GM19395 (cell line): Measurements from ENCODE around the gene ITGB6.
"Not testable (repeated sequence)": the region's sequence is repeated elsewhere in the genome, so short reads cannot be mapped to it uniquely, and the experiment has no call there.

Experiments
- ATAC-seq: cut with Tn5 transposase; IDR thresholded peaks from one replicate; pipeline ENCODE4 v1.9.1; 2021; ENCODE audit warnings: mild to moderate bottlenecking, moderate library complexity; ENCODE audit not compliant: unreplicated experiment

The ITGB6 gene

DNA sequence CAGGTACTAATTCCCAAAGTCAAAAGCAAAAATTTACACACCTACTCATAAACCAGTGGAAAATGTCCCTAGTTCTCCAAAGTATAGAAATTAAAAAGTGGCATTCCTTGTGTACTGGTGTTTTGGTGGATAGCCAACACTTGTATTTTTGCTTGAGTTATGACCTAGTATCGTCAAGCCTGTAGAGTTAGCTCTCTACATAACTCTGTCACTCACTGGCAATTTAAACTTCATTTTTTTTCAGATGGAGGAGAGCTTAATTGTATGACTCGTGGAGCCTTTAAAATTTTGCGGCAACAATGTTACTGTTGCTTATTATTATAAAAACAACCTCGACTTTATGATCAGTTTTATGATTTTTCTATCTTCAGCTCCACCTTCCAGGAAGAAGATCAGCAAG, 58.7 kb downstream of the ITGB6 start:
- no peak for ATAC-seq

DNA sequence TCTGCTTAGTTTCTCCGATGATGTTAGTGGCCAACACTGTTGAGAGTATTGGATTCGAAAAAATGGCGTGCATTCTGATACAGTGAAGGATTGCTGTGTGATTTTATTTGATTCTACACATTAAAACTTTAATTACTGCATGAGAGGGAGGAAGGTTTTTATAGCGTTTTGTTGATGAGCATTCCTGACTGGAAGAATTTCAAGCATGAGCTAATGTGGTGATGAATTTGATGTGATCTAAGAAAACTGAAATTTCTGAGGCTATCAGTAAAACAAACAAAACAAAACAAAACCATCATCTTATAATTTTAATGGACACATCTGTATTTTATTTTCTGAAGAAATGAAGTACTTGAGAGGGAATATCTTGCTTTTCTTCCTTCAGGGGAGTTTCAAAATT, 59.6 kb downstream of the ITGB6 start:
- no peak for ATAC-seq

DNA sequence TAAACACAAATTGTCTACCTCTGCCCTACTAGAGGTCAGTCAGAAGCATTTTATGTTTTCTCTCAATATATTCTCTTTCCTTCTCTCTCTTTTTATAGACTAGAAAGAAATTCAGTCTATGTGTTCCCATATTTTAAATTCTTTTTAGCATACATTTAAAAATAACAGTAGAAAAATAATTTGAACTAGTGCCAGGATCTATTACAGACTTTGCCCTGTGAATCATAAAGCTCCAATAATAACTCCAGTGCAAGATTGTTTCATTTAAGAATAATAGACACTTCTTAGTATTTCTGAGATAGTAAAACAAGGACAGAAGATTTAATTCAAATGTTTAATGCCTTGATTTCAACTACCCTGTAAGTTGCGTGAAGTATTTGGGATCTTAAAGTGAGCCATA, 60.1 kb downstream of the ITGB6 start:
- ATAC-seq: no peak

DNA sequence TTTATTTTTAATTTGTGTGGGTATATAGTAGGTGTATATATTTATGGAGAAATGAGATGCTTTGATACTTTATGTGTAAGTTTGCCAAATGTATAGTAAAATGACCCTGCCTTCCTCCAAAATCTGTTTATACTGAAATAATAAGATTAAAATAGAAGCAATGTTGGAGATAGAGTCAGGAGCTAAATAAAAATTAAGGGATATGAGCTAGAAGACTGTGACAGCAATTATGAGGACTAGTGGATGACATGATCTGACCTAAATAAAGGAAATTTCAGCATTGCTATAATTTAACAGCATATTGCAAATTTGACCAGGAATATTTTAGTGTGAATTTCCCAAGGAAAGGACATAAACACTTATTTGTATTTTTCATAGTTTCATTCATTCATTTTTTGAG, 60.7 kb downstream of the ITGB6 start:
- ATAC-seq: no peak

DNA sequence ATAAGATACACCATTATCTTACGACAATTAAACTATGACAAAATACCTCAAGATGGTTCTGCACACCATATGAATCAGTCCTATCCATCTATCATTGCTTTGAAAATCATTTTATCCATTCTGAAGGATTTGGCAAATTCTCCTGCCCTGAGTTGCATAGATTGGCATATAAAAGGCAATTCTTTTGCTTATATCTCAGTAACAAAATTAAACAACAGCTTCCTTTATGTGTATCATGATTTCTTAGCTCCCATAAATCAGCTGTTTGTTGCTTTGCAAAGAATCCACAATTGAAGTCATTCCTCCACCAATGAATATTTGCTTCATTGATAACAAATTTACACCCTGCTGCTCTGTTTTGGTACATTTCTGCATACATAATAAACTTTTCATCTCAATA, 61.7 kb downstream of the ITGB6 start:
- ATAC-seq: no peak

DNA sequence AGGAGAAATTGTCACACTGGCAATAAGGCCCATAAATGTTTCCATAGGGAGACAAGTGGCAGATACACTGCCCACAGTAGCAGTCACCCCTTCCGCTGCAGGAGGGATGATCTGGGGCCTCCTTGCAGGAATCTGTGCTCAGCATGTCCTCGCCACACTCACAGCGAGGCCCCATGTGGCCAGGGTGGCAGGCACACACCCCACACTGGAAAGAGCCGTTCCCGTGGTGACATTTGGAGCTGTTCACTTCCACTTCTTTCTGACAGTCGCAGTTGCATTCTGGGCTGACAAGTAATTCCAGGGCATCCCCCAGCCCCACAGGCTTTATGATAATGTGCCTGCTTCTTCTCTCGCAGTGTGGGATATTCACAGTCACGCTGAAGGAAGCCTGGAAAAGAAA, 62.6 kb downstream of the ITGB6 start:
- no peak for ATAC-seq

DNA sequence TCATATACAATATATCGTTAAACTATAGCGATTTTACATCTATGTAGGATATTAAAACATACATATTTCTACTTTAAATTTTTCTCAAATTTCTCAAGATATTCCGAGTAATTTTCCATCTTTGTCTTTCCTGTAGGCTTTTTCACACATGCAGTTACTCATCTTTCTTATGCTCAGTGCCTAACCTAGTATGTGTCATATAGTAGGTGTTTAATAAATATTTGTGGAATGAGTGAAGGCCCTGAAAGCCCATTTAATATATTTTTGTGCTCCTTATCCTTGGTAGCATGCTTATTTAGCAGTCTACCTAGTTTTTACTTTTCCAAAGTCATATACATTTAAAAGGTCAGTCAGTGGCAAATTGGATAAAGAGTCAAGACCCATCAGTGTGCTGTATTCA, 67.3 kb downstream of the ITGB6 start:
- ATAC-seq: no peak

DNA sequence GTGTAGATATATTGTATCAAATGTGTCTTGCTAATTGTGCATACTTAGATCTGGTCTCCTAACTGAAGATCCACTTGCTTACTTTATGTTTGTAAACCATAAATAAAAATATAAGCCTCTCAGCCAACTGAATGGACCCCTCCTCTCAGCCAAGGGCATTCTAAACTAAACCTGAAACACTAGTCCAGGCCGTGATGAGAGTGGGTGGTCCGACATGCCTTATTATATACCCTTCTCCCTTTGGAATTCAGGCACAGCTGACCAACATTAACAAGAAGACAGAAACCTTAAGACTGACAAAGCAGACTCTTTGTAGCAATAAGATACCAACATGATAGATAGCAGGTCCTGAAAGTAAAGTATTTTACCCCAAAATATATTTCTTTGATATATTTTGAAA, 73.3 kb downstream of the ITGB6 start:
- no peak for ATAC-seq

DNA sequence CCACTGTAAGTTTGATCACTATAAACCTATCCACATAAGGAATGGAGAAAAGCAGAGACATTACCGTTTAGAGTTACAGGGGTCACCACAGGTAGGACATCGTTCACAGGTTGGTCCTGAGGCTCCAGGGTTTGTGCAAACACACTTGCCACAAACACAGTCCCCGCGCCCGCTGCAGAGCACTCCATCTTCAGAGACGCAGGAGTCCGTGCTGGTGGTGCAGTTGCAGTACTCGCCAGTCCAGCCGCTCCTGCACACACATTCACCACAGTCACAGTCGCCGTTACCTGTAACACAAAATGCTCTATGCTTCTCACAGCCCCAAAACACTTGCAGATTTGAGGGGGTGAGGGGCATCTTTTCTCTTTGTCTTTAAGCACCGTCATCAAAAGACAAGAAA, 73.8 kb downstream of the ITGB6 start:
- ATAC-seq: no peak

DNA sequence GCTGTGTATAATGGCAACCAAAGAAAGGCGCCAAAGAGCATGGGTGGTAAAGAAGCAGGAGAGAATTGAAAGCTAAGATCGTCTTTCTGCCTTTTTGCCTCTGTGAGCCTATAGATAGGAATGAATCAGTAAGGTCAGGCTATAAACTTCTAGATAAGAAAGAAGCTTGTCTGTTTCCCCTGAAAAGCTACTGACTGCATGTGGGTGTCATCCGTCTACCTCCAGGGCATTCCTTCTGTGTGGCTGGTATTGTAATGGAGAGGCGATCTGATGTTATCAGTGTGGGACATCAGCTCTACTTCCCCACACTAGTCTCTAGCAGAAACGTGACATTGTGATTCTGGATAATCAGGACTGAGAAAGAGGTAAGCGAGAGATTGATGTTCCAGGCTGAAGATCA, 74.2 kb downstream of the ITGB6 start:
- no peak for ATAC-seq

DNA sequence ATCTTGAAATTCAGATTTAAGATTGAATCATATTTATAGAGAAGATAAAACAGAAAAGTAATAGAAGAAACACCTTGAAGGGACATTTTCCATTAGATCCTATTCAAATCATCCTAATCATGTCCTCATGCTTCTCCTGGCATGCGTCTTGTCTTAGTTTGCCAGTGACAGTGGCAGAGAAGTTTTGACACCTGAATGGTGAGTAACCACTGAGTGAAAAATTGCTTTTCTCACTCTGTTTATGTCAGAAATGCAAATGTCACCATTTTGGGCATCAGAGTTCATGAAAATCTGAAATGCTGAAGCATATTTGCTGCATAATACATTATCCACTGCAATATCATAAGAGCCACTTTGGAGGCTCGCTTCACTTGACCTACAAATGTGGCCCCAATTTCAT, 74.7 kb downstream of the ITGB6 start:
- ATAC-seq: no peak

DNA sequence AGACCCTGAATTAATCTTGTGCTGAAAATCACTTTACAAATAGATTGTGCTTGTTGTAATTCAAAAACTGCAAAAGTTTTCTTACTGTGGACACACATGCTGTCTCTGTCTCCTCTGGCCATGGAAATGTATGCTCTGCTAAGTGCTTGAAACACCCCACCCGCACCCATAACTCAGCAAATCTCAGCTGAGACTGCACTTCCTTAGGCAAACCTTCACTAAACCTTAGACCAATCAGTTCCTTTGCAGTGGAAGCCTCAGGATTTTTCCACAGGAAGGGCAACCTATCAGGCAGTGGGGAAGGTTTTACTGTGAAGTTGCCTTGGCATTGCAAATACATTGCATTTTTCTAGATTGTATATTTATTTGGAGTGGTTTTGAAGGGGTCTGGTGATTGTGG, 75.5 kb downstream of the ITGB6 start:
- ATAC-seq: no peak

DNA sequence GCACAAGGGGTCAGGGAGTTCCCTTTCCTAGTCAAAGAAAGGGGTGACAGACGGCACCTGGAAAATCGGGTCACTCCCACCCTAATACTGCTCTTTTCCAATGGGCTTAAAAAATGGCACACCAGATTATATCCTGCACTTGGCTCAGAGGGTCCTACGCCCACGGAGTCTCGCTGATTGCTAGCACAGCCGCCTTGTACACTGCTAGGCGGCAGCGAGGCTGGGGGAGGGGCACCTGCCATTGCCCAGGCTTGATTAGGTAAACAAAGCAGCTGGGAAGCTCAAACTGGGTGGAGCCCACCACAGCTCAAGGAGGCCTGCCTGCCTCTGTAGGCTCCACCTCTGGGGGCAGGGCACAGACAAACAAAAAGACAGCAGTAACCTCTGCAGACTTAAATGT, 85.4 kb downstream of the ITGB6 start:
- ATAC-seq: not testable (repeated sequence)

DNA sequence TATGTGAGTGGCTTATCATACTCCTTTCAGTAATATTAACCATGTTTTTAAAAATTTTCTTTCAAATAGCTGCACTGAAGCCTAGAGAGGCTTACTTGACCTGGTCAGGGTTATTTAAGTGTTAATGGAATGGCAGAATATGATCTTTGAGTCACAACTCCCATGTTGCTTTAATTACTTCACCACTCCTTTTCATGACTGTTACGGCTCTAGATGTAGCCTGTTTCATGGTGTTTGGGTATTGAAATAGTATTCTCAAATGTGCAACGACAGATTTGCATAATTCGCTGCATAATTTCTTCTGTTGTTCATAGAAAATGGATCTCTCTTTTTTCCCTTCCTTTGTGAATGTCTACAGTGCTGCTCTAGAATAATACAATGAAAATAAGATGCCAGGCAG, 86.1 kb downstream of the ITGB6 start:
- ATAC-seq: no peak

DNA sequence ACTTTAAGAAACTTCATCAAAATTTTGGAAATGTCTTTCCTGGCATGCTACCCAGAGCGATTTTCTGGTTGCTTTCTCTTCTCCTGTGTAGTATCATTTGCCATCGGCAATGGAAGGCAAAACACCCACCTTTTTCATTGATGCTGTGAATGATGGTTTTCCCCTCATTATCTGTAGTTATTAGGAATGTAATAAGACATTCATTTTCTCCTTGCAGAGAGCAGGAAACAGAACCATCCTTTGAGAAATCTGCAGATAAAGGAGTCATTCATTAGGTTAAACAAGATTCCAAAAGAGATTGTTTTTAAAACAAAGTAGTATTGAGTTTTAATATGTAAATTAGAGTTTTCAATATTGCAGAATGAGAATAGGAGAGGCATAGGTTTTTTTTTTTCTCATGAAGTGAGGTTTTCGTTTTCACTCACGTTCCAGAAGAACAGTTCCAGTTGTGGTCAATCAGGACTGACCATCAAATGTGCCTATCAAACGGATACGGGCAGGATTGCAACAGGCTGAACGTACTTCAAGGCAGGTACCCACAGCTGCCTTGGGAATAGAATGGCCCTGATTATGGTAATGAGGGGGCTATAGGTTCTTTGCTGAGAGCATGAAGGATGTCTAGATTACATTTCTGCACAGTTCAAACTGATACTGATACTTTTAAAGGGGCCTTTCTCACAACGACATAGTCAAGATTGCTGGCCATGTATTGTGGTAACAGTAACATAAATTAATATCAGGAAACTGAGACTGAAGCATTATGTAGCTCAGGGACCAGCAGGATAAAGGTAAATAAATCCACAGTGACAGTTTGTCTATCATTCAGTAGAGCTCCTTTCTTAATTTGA, 87.9 kb downstream of the ITGB6 start:
- peak; percentile 66 for ATAC-seq

DNA sequence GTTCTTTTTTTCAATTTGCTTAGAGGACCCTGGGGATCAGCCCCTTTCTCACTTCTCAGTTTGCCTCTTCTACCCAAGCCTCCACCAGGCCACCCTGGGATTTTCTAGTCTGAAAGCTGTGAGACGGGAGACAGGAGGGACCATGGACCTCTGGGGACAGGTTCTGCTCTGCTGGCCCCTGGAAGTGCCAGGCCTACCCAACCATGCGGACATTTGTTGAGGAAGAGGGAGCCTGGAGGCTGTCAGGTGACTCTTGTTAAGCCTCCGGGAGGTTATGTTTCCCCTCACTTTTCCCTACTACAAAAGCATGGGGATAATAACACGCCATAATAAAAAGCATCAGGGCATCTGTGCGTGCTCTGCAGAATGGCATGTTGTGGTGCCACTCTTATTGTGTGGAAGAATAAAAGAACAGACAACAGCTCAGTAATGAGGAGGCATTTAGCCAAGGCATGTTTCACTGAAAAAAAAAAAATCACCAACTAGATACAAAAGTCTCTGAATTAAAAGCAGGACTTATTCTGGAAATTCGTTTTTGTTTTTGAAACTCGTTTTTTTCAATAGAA, 89.3 kb downstream of the ITGB6 start:
- ATAC-seq: peak; percentile 6

DNA sequence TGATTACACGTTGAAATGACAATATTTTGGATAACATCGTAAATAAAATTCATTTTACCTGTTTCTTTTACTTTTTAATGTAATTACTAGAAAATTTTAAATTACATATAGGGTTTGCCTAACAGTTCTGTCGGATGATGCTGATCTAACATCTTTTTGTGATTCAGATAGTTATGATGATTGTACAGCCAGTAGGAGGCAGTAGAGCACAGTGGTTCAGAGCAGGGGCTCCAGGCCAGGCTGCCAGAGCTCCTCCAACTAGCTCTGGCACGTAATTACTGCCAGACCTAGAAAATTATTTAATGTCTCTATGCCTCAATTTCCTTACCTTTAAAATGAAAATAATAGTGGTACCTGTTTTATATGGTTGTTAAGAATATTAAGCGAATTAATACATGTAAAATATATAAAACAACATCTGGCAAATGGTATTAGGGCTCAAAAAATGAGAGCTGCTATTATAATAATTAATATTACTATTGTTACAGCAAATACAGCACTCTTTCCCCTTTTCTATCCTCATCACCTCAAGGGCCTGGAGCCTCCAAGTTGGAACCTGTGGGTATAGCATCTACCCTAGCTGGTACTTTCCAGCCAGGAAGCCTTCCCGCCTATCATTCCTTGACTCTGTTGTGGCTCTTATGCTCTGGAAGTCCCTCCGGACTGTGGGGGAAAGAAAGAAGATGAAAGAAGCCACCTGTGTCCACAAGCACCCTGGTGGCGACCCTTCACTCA, 90.0 kb downstream of the ITGB6 start:
- peak; percentile 80 for ATAC-seq

DNA sequence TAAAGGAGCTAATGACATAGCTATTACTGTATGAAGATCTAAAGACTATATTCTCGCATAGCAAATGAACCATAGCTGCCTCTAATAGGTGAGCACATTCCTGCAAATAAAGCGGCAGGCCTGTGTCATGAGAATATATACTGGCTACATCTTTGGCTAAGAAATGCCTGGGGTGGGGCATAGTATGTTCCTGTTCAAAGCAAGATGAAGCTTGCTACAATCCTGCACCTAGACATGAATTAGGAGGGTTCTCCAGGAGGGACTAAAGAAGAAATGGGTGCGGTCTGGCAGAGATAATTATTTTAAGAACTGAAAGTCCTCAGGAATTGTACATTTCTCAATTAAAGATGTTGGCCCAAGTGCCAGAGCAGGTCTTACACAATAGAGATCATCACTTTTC, 90.8 kb downstream of the ITGB6 start:
- ATAC-seq: no peak

DNA sequence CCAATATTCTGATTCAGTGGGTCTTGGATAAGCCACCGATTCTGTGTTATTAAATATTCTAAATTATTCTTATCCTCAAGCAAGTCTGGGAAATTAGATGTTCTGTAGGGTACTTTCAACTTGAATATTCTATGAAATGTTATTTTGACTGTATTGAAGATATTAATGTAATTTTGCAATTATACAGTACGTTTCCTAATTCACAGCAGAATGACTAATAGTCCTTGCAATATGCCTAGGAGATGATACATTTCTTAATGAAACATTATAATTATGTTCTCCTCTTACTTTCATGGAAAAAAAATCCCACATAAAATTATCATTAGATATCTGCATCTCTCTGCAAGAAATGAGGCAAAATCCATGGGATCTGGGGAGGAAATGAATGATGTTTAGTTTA, 91.4 kb downstream of the ITGB6 start:
- ATAC-seq: no peak

DNA sequence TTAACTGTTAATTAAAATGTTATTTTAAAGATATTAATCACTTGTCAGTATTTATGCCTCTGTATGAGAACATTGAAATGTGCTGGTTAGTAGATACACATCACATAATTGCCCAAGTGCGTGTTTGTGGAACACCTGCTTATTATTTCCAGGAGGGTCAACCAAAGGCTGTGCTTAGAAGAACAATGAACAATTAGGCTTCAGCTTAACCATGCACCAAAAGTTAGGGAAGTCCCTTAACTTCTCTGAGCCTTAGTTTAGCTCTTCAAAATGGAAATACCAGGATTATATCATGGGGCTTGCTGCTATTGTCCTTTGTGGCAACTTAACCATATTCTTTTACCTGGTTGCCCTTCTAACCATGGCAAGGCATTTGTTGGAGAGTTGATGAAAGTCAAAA, 94.7 kb downstream of the ITGB6 start:
- ATAC-seq: no peak

DNA sequence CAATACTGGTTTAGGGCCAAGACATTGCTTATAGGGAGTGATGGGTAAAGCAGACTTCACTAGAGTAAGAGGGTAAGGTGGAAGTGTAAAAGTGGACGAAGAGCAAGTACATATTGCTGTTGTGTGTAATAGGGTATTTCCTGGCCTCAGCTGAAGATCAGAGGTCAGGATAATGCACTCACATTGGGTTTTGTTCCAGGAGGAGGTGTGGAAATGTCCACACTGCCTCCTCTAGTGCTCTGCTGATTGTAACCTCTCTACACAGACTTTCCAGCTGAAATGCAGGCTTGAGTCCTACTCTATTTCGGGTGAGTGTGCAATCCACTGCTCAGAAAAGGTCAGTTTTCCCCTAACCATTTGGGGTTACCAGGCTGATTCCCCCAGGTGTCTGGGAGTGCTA, 96.0 kb downstream of the ITGB6 start:
- ATAC-seq: no peak

DNA sequence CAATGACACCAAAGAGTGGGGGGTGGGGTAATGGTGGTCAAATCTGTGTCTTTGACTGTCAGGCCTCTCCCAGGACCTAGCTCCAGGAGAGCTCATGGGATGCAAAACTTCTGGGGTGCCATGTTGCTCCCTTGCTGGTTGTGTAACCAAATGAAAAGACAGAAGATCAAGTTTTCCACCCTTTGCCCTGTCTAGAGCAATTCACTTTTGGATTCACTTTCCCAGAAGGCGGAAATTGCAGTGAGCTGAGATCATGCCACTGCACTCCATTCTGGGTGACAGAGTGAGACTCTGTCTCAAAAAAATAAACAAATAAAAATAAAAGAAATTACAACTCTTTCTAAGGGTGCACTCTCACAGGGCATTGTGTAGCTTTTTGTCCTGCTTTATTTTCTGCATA, 102.7 kb downstream of the ITGB6 start:
- no peak for ATAC-seq
